Activated naive CD8-positive, alpha-beta T cell treated with anti-CD3 and anti-CD28 coated beads, Interleukin-2, amount 10 ng/mL, durations not matched to agents 7 days and 5 days (primary cell): ENCODE data around the gene ARPC1A. TPM values are rescaled to one million over a fixed set of nuclear protein-coding genes. Genes with fewer than 3 reads are reported as not detected.
A peak's percentile ranks its signal among the peaks of the same experiment; 100 is the strongest.
"Not testable (repeated sequence)": the region's sequence is repeated elsewhere in the genome, so short reads cannot be mapped to it uniquely, and the experiment has no call there.

Experiments used
- ATAC-seq: fragments of 150-1000 bp; cut with Tn5 transposase; one replicate; pipeline ENCODE4 v1.10.0; 2021; ENCODE audit warnings: low read depth, moderate library complexity
- POLR2A ChIA-PET: fragments of 350-600 bp; sonication (Branson Sonifier 250); formaldehyde crosslinking; loops from one replicate; lab custom pipeline; 2021; ENCODE audit warnings: antibody characterized with exemption; lab: Charles Lee
- DNase-seq: peaks from one replicate; pipeline ENCODE4 v3.0.0; 2021
- H3K27ac Mint-ChIP-seq: one replicate; pipeline ENCODE4 v1.8.0; 2022; ENCODE audit warnings: mild to moderate bottlenecking, mixed read lengths
- H3K27me3 Mint-ChIP-seq: one replicate; pipeline ENCODE4 v1.8.0; 2022; ENCODE audit warnings: mild to moderate bottlenecking, moderate library complexity, mixed read lengths
- H3K36me3 Mint-ChIP-seq: one replicate; pipeline ENCODE4 v1.8.0; 2021; ENCODE audit warnings: mild to moderate bottlenecking, mixed read lengths
- H3K4me1 Mint-ChIP-seq: one replicate; pipeline ENCODE4 v1.8.0; 2021; ENCODE audit warnings: mixed read lengths
- H3K4me3 Mint-ChIP-seq: one replicate; pipeline ENCODE4 v1.8.0; 2022; ENCODE audit warnings: mild to moderate bottlenecking, moderate library complexity, mixed read lengths
- H3K9me3 Mint-ChIP-seq: one replicate; pipeline ENCODE4 v1.8.0; 2021; ENCODE audit warnings: mixed read lengths
- total RNA-seq, 2 experiments: library from RNA; stranded (reverse); gene quantifications; one replicate each; pipeline ENCODE4 v1.2.3, GENCODE V29; 2021

Gene ARPC1A
- total RNA-seq, 2 experiments from 2014 or later: 50.6 to 53.5 TPM

GRCh38 chr7:99308461-99309074 lies 17.1 kb upstream of the ARPC1A start:
- POLR2A ChIA-PET: no interaction called here
- H3K4me1 Mint-ChIP-seq: peaks cover 9% of the 10 kb centered on the region
- no peaks in the 10 kb centered on the region for H3K36me3 Mint-ChIP-seq
- no peaks in the 10 kb centered on the region for H3K9me3 Mint-ChIP-seq
- H3K4me3 Mint-ChIP-seq: no peak overlapping the region
- H3K27me3 Mint-ChIP-seq: peaks cover 9% of the 10 kb centered on the region
- ATAC-seq (no peak), DNase-seq (no peak)
- no peak overlapping the region for H3K27ac Mint-ChIP-seq

- Mint-ChIP-seq H3K9me3 (no peaks in the 10 kb centered on the region), H3K4me1 (peaks cover 10% of the 10 kb centered on the region), H3K36me3 (no peaks in the 10 kb centered on the region), H3K27me3 (peaks cover 9% of the 10 kb centered on the region), H3K27ac (no peak overlapping the region), H3K4me3 (no peak overlapping the region)
- no peak for ATAC-seq
- POLR2A ChIA-PET: no interaction called here
- DNase-seq: no peak
Observed at GRCh38 chr7:99309111-99309510, 16.6 kb upstream of the ARPC1A start.

- H3K36me3 Mint-ChIP-seq: no peaks in the 10 kb centered on the region
- DNase-seq (no peak), ATAC-seq (no peak)
- H3K9me3 Mint-ChIP-seq: no peaks in the 10 kb centered on the region
- peaks cover 9% of the 10 kb centered on the region for H3K27me3 Mint-ChIP-seq
- H3K4me1 Mint-ChIP-seq: peaks cover 14% of the 10 kb centered on the region
- no peak overlapping the region for H3K27ac Mint-ChIP-seq
- POLR2A ChIA-PET: no interaction called here
- no peak overlapping the region for H3K4me3 Mint-ChIP-seq
Observed at GRCh38 chr7:99310004-99310403, 15.7 kb upstream of the ARPC1A start.

GRCh38 chr7:99311702-99312101 lies 14.0 kb upstream of the ARPC1A start:
- H3K4me1 Mint-ChIP-seq: peaks cover 14% of the 10 kb centered on the region
- no peak overlapping the region for H3K4me3 Mint-ChIP-seq
- no peak for DNase-seq
- H3K27ac Mint-ChIP-seq: no peak overlapping the region
- POLR2A ChIA-PET: no interaction called here
- H3K27me3 Mint-ChIP-seq: peaks cover 9% of the 10 kb centered on the region
- ATAC-seq: no peak
- H3K36me3 Mint-ChIP-seq: no peaks in the 10 kb centered on the region
- no peaks in the 10 kb centered on the region for H3K9me3 Mint-ChIP-seq

- Mint-ChIP-seq H3K27ac (no peak overlapping the region), H3K4me3 (peak overlapping the region; percentile 55), H3K36me3 (no peaks in the 10 kb centered on the region), H3K27me3 (peaks cover 9% of the 10 kb centered on the region), H3K4me1 (peaks cover 14% of the 10 kb centered on the region), H3K9me3 (no peaks in the 10 kb centered on the region)
- POLR2A ChIA-PET: no interaction called here
- DNase-seq (peak; percentile 74), ATAC-seq (peak; percentile 74)
Observed at GRCh38 chr7:99312316-99313203, 13.1 kb upstream of the ARPC1A start.

- DNase-seq (no peak), ATAC-seq (peak; percentile 36)
- Mint-ChIP-seq H3K36me3 (no peaks in the 10 kb centered on the region), H3K27ac (no peak overlapping the region), H3K4me3 (peak overlapping the region; percentile 55), H3K27me3 (peaks cover 9% of the 10 kb centered on the region), H3K9me3 (no peaks in the 10 kb centered on the region), H3K4me1 (peaks cover 14% of the 10 kb centered on the region)
- POLR2A ChIA-PET: interaction anchor here (1.3 kb wide), 1 partner anchor 12 kb away, joined by 3 read pairs; the partner anchor contains the start of gene ARPC1A
Observed at GRCh38 chr7:99313204-99313573, 12.5 kb upstream of the ARPC1A start.

GRCh38 chr7:99314504-99314903 lies 11.2 kb upstream of the ARPC1A start:
- Mint-ChIP-seq H3K27me3 (peaks cover 7% of the 10 kb centered on the region), H3K4me3 (no peak overlapping the region), H3K27ac (no peak overlapping the region), H3K4me1 (peaks cover 14% of the 10 kb centered on the region), H3K36me3 (no peaks in the 10 kb centered on the region), H3K9me3 (no peaks in the 10 kb centered on the region)
- DNase-seq (no peak), ATAC-seq (peak; percentile 41)
- POLR2A ChIA-PET: interaction anchor here (1.0 to 1.4 kb wide), 3 partner anchors 11 to 278 kb away, joined by 3 read pairs; partner anchors contain the start of gene ARPC1A

- DNase-seq (no peak), ATAC-seq (no peak)
- POLR2A ChIA-PET: no interaction called here
- H3K36me3 Mint-ChIP-seq: no peaks in the 10 kb centered on the region
- H3K27me3 Mint-ChIP-seq: peaks cover 3% of the 10 kb centered on the region
- H3K4me1 Mint-ChIP-seq: no peaks in the 10 kb centered on the region
- no peaks in the 10 kb centered on the region for H3K9me3 Mint-ChIP-seq
- no peak overlapping the region for H3K4me3 Mint-ChIP-seq
- no peak overlapping the region for H3K27ac Mint-ChIP-seq
Observed at GRCh38 chr7:99320371-99320770, 5.3 kb upstream of the ARPC1A start.

- H3K4me3 Mint-ChIP-seq, POLR2A ChIA-PET, H3K9me3 Mint-ChIP-seq, ATAC-seq, H3K27me3 Mint-ChIP-seq, H3K4me1 Mint-ChIP-seq, H3K36me3 Mint-ChIP-seq, H3K27ac Mint-ChIP-seq: not testable (repeated sequence)
- DNase-seq: peak; percentile 4
Observed at GRCh38 chr7:99322659-99323058, 3.0 kb upstream of the ARPC1A start.

GRCh38 chr7:99324559-99324958 lies 1.1 kb upstream of the ARPC1A start:
- no peak for ATAC-seq
- POLR2A ChIA-PET: interaction anchor here (1.5 to 1.7 kb wide), 2 partner anchors 84 to 180 kb away, joined by 5 to 8 read pairs; partner anchors contain the start of genes BUD31, PDAP1 and SMURF1
- Mint-ChIP-seq H3K36me3 (peaks cover 5% of the 10 kb centered on the region), H3K9me3 (no peaks in the 10 kb centered on the region), H3K27ac (no peak overlapping the region), H3K27me3 (peaks cover 3% of the 10 kb centered on the region), H3K4me1 (peaks cover 18% of the 10 kb centered on the region), H3K4me3 (peak overlapping the region; percentile 83)
- DNase-seq: no peak

GRCh38 chr7:99325001-99325493 lies 651 bp upstream of the ARPC1A start:
- Mint-ChIP-seq H3K27me3 (peaks cover 3% of the 10 kb centered on the region), H3K27ac (peak overlapping the region; percentile 81), H3K4me1 (peaks cover 21% of the 10 kb centered on the region), H3K9me3 (no peaks in the 10 kb centered on the region), H3K4me3 (peak overlapping the region; percentile 83), H3K36me3 (peaks cover 5% of the 10 kb centered on the region)
- DNase-seq (peak; percentile 34), ATAC-seq (no peak)
- POLR2A ChIA-PET: interaction anchor here (0.6 to 1.7 kb wide), 9 partner anchors 9 to 336 kb away, joined by 3 to 8 read pairs (median 4); partner anchors contain the start of genes BUD31, PDAP1, SMURF1 and ZNF655

- Mint-ChIP-seq H3K36me3 (peaks cover 10% of the 10 kb centered on the region), H3K9me3 (no peaks in the 10 kb centered on the region), H3K27me3 (peaks cover 3% of the 10 kb centered on the region), H3K27ac (peak overlapping the region; percentile 88), H3K4me3 (peak overlapping the region; percentile 83), H3K4me1 (peaks cover 32% of the 10 kb centered on the region)
- POLR2A ChIA-PET: interaction anchor here (0.8 to 1.4 kb wide), 4 partner anchors 12 to 232 kb away, joined by 4 to 5 read pairs (median 4); partner anchors contain the start of gene ZNF655
- ATAC-seq: no peak
- DNase-seq: no peak
Observed at GRCh38 chr7:99326408-99326782, 697 bp downstream of the ARPC1A start.

GRCh38 chr7:99330314-99330961 lies 4.7 kb downstream of the ARPC1A start:
- not testable (repeated sequence) for H3K9me3 Mint-ChIP-seq, H3K27me3 Mint-ChIP-seq, DNase-seq, ATAC-seq
- Mint-ChIP-seq H3K27ac (peak overlapping the region; percentile 81), H3K36me3 (peaks cover 22% of the 10 kb centered on the region), H3K4me3 (peak overlapping the region; percentile 39), H3K4me1 (peaks cover 40% of the 10 kb centered on the region)
- POLR2A ChIA-PET: interaction anchor here (0.6 kb wide), 1 partner anchor 169 kb away, joined by 4 read pairs; no protein-coding TSS in a partner anchor
